Tongue (tissue), 2 donors: ENCODE measurements around the gene ACTRT2. TPM values are rescaled to one million over a fixed set of nuclear protein-coding genes. Genes with fewer than 3 reads are reported as not detected.

Experiments
- DNase-seq: peaks from one replicate; pipeline ENCODE4 v3.0.0-alpha.2; 2015
- total RNA-seq: library from RNA; depleted of rRNA; stranded (reverse); fragments of >200 nt; gene quantifications from one replicate; pipeline ENCODE4 v1.2.3, GENCODE V29; 2014

The ACTRT2 gene
- total RNA-seq, 1 donor from 2014 or later, result not detected

GRCh38 chr1:3018576-3018975 lies 2.7 kb upstream of the ACTRT2 start:
- DNase-seq, result no peak

- no peak for DNase-seq
Measured at GRCh38 chr1:3019007-3019515, 2.2 kb upstream of the ACTRT2 start.

- DNase-seq, result no peak
Measured at GRCh38 chr1:3019516-3020051, 1.7 kb upstream of the ACTRT2 start.

- DNase-seq, result no peak
Measured at GRCh38 chr1:3020263-3020909, 881 bp upstream of the ACTRT2 start.

- no peak for DNase-seq
Measured at GRCh38 chr1:3021801-3022401, 634 bp downstream of the ACTRT2 start.

GRCh38 chr1:3022511-3022973 lies 1.3 kb downstream of the ACTRT2 start:
- DNase-seq, result no peak

- DNase-seq, result no peak
Measured at GRCh38 chr1:3022976-3023375, 1.7 kb downstream of the ACTRT2 start.

- no peak for DNase-seq
Measured at GRCh38 chr1:3024019-3024418, 2.8 kb downstream of the ACTRT2 start.

GRCh38 chr1:3024588-3024987 lies 3.3 kb downstream of the ACTRT2 start:
- DNase-seq, result no peak

GRCh38 chr1:3026124-3026523 lies 4.9 kb downstream of the ACTRT2 start:
- DNase-seq, result no peak

- no peak for DNase-seq
Measured at GRCh38 chr1:3026581-3027391, 5.5 kb downstream of the ACTRT2 start.

GRCh38 chr1:3027611-3028371 lies 6.5 kb downstream of the ACTRT2 start:
- no peak for DNase-seq

GRCh38 chr1:3028531-3029282 lies 7.4 kb downstream of the ACTRT2 start:
- DNase-seq, result peak; percentile 36

- no peak for DNase-seq
Measured at GRCh38 chr1:3029481-3029961, 8.3 kb downstream of the ACTRT2 start.

- no peak for DNase-seq
Measured at GRCh38 chr1:3029991-3030662, 8.9 kb downstream of the ACTRT2 start.

GRCh38 chr1:3030663-3031381 lies 9.6 kb downstream of the ACTRT2 start:
- no peak for DNase-seq

- peak; percentile 72 for DNase-seq
Measured at GRCh38 chr1:3031401-3032221, 10.3 kb downstream of the ACTRT2 start.

GRCh38 chr1:3032371-3033039 lies 11.2 kb downstream of the ACTRT2 start:
- no peak for DNase-seq
